ENCODE measurements around the gene TFAP2B.

Gene TFAP2B

GRCh38 chr6:50847890-50848594 is 29.4 kb downstream of the TFAP2B start:
- in situ Hi-C loops (cut with HindIII; ENCODE audit: low sequenced_read_pairs): no loop called here

- in situ Hi-C loops (cut with HindIII; ENCODE audit: low sequenced_read_pairs): no loop called here
Measured at GRCh38 chr6:50848989-50849795, 30.5 kb downstream of the TFAP2B start.

- in situ Hi-C loops (cut with HindIII; ENCODE audit: low sequenced_read_pairs): no loop called here
Measured at GRCh38 chr6:50849796-50850180, 31.1 kb downstream of the TFAP2B start.

- in situ Hi-C loops (cut with HindIII; ENCODE audit: low sequenced_read_pairs): no loop called here
Measured at GRCh38 chr6:50850223-50851048, 31.8 kb downstream of the TFAP2B start.

GRCh38 chr6:50851049-50851845 is 32.6 kb downstream of the TFAP2B start:
- in situ Hi-C loops (cut with HindIII; ENCODE audit: low sequenced_read_pairs): no loop called here

- in situ Hi-C loops (cut with HindIII; ENCODE audit: low sequenced_read_pairs): no loop called here
Measured at GRCh38 chr6:50853939-50854338, 35.3 kb downstream of the TFAP2B start.

GRCh38 chr6:50861692-50862091 is 43.0 kb downstream of the TFAP2B start:
- in situ Hi-C loops (cut with HindIII; ENCODE audit: low sequenced_read_pairs): no loop called here

GRCh38 chr6:50862176-50862575 is 43.5 kb downstream of the TFAP2B start:
- in situ Hi-C loops (cut with HindIII; ENCODE audit: low sequenced_read_pairs): no loop called here

GRCh38 chr6:50864601-50865000 is 45.9 kb downstream of the TFAP2B start:
- in situ Hi-C loops (cut with HindIII; ENCODE audit: low sequenced_read_pairs): no loop called here

GRCh38 chr6:50868466-50868865 is 49.8 kb downstream of the TFAP2B start:
- in situ Hi-C loops (cut with HindIII; ENCODE audit: low sequenced_read_pairs): no loop called here

GRCh38 chr6:50873167-50873566 is 54.5 kb downstream of the TFAP2B start:
- in situ Hi-C loops (cut with HindIII; ENCODE audit: low sequenced_read_pairs): no loop called here

- in situ Hi-C loops (cut with HindIII; ENCODE audit: low sequenced_read_pairs): loop anchor here (10.0 kb wide), 1 partner anchor 70 kb away; no protein-coding TSS in a partner anchor
Measured at GRCh38 chr6:50884364-50884763, 65.7 kb downstream of the TFAP2B start.

- in situ Hi-C loops (cut with HindIII; ENCODE audit: low sequenced_read_pairs): loop anchor here (10.0 kb wide), 1 partner anchor 68 kb away; no protein-coding TSS in a partner anchor
Measured at GRCh38 chr6:50887112-50887511, 68.4 kb downstream of the TFAP2B start.

- in situ Hi-C loops (cut with HindIII; ENCODE audit: low sequenced_read_pairs): loop anchor here (10.0 kb wide), 1 partner anchor 65 kb away; no protein-coding TSS in a partner anchor
Measured at GRCh38 chr6:50889497-50889896, 70.8 kb downstream of the TFAP2B start.

GRCh38 chr6:50889935-50890334 is 71.3 kb downstream of the TFAP2B start:
- in situ Hi-C loops (cut with HindIII; ENCODE audit: low sequenced_read_pairs): loop anchor here (10.0 kb wide), 1 partner anchor 65 kb away; no protein-coding TSS in a partner anchor

GRCh38 chr6:50890579-50890978 is 71.9 kb downstream of the TFAP2B start:
- in situ Hi-C loops (cut with HindIII; ENCODE audit: low sequenced_read_pairs): no loop called here

- in situ Hi-C loops (cut with HindIII; ENCODE audit: low sequenced_read_pairs): no loop called here
Measured at GRCh38 chr6:50891290-50891689, 72.6 kb downstream of the TFAP2B start.

Measured in endothelial cell of hepatic sinusoid (primary cell).